Suprapubic skin (tissue), 4 donors: ENCODE measurements around the gene TSR1. TPM values are rescaled to one million over a fixed set of nuclear protein-coding genes. Genes with fewer than 3 reads are reported as not detected.

Experiments
- DNase-seq, 2 donors: peaks; one replicate each; pipeline ENCODE4 v3.0.0-alpha.2; 2019; ENCODE audit warnings: low spot score in 2 of 2
- H3K27ac ChIP-seq: fragments of 200-600 bp; sonication (generic); one replicate; pipeline ENCODE4 v1.5.1; 2019
- H3K27me3 ChIP-seq: fragments of 200-600 bp; sonication (generic); one replicate; pipeline ENCODE4 v1.5.1; 2019
- H3K36me3 ChIP-seq: fragments of 200-600 bp; sonication (generic); one replicate; pipeline ENCODE4 v1.5.1; 2019
- H3K4me1 ChIP-seq: fragments of 200-600 bp; sonication (generic); one replicate; pipeline ENCODE4 v1.5.1; 2019
- H3K4me3 ChIP-seq: fragments of 200-600 bp; sonication (generic); one replicate; pipeline ENCODE4 v1.5.1; 2019; ENCODE audit warnings: mild to moderate bottlenecking
- H3K9me3 ChIP-seq: fragments of 200-600 bp; sonication (generic); one replicate; pipeline ENCODE4 v1.5.1; 2019
- CTCF ChIP-seq, 2 donors: fragments of 200-600 bp in 1 of 2; fragments of 450-650 bp in 1 of 2; sonication (generic) in 1 of 2; IDR thresholded peaks; one replicate each; pipeline ENCODE4 v1.5.1; 2016 to 2019; ENCODE audit warnings: antibody characterized with exemption in 2 of 2, mild to moderate bottlenecking in 1 of 2, moderate library complexity in 1 of 2
- EP300 ChIP-seq: sonication (generic); formaldehyde crosslinking; IDR thresholded peaks from one replicate; pipeline ENCODE4 v1.6.1; 2017; ENCODE audit warnings: antibody characterized with exemption
- POLR2A ChIP-seq, 2 donors: fragments of 450-650 bp; IDR thresholded peaks; one replicate each; pipeline ENCODE4 v1.6.1; 2017; ENCODE audit warnings: antibody characterized with exemption in 2 of 2, mild to moderate bottlenecking in 2 of 2, moderate library complexity in 2 of 2
- POLR2AphosphoS5 ChIP-seq, 3 donors: sonication (generic); formaldehyde crosslinking; IDR thresholded peaks; one replicate each; pipeline ENCODE4 v1.6.1; 2017; ENCODE audit warnings: antibody characterized with exemption in 3 of 3
- WGBS: methylation state at CpG from one replicate; pipeline ENCODE4 v1.1.5; 2018; 5-methylcytosine and 5-hydroxymethylcytosine counted together
- total RNA-seq, 4 donors: library from RNA; depleted of rRNA; stranded (reverse); fragments of >200 nt; gene quantifications; one replicate each; pipeline ENCODE4 v1.1.0, GENCODE V29; 2016

TSR1 gene
- total RNA-seq, 4 donors from 2014 or later: 44.3 to 68.6 (median 59.3) TPM

GRCh38 chr17:2363318-2363717 is 27.1 kb upstream of the TSR1 start:
- H3K27ac ChIP-seq: no peak overlapping the region
- 96% methylated on average over 8 of the region's 21 CpGs for WGBS
- DNase-seq: no peak
- H3K36me3 ChIP-seq: peaks cover 28% of the 10 kb centered on the region
- H3K4me3 ChIP-seq: no peak overlapping the region
- TF ChIP-seq POLR2AphosphoS5 (IDR thresholded peaks at IDR 0.05) (no peak), POLR2A (IDR thresholded peaks at IDR 0.05) (no peak), EP300 (no peak), CTCF (IDR thresholded peaks at IDR 0.05) (no peak)
- no peaks in the 10 kb centered on the region for H3K9me3 ChIP-seq
- peaks cover 15% of the 10 kb centered on the region for H3K4me1 ChIP-seq
- H3K27me3 ChIP-seq: no peaks in the 10 kb centered on the region

GRCh38 chr17:2362881-2363280 is 26.6 kb upstream of the TSR1 start:
- Histone ChIP-seq H3K27me3 (no peaks in the 10 kb centered on the region), H3K4me3 (no peak overlapping the region), H3K4me1 (peaks cover 13% of the 10 kb centered on the region), H3K36me3 (peaks cover 28% of the 10 kb centered on the region), H3K27ac (no peak overlapping the region), H3K9me3 (no peaks in the 10 kb centered on the region)
- no peak for DNase-seq
- 96% methylated on average over 5 of the region's 14 CpGs for WGBS
- TF ChIP-seq EP300 (no peak), POLR2A (IDR thresholded peaks at IDR 0.05) (no peak), CTCF (IDR thresholded peaks at IDR 0.05) (no peak), POLR2AphosphoS5 (IDR thresholded peaks at IDR 0.05) (no peak)

- TF ChIP-seq CTCF (IDR thresholded peaks at IDR 0.05) (no peak), POLR2A (IDR thresholded peaks at IDR 0.05) (no peak), EP300 (no peak), POLR2AphosphoS5 (IDR thresholded peaks at IDR 0.05) (no peak)
- H3K27me3 ChIP-seq: no peaks in the 10 kb centered on the region
- no peak for DNase-seq
- H3K9me3 ChIP-seq: no peaks in the 10 kb centered on the region
- no peak overlapping the region for H3K4me3 ChIP-seq
- no peak overlapping the region for H3K27ac ChIP-seq
- WGBS: 94% methylated on average over 18 of the region's 19 CpGs
- H3K4me1 ChIP-seq: peaks cover 13% of the 10 kb centered on the region
- H3K36me3 ChIP-seq: peaks cover 28% of the 10 kb centered on the region
Observed at GRCh38 chr17:2362416-2362815, 26.2 kb upstream of the TSR1 start.

DNA sequence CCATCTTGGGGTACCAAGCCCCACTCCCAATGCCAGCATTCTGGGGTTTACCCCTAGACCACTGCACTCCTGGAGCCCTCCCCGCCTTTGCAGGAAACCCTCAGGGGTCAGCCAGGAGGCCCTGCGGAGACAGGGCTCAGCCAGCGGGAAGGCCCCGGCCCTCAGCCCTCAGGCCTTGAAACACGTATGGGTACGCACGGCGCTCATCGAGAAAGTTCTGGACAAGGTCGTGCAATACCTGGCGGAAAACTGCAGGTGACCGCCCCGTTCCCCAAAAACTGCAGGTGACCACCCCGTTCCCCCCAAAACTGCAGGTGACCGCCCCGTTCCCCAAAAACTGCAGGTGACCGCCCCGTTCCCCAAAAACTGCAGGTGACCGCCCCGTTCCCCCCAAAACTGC is 25.8 kb upstream of the TSR1 start:
- H3K27me3 ChIP-seq: no peaks in the 10 kb centered on the region
- H3K9me3 ChIP-seq: no peaks in the 10 kb centered on the region
- 98% methylated on average over 20 of the region's 20 CpGs for WGBS
- peaks cover 25% of the 10 kb centered on the region for H3K36me3 ChIP-seq
- no peak overlapping the region for H3K27ac ChIP-seq
- TF ChIP-seq POLR2A (IDR thresholded peaks at IDR 0.05) (no peak), POLR2AphosphoS5 (IDR thresholded peaks at IDR 0.05) (no peak), CTCF (IDR thresholded peaks at IDR 0.05) (no peak), EP300 (no peak)
- no peak overlapping the region for H3K4me3 ChIP-seq
- no peak for DNase-seq
- peaks cover 13% of the 10 kb centered on the region for H3K4me1 ChIP-seq

- Histone ChIP-seq H3K36me3 (peaks cover 19% of the 10 kb centered on the region), H3K9me3 (no peaks in the 10 kb centered on the region), H3K4me1 (peaks cover 13% of the 10 kb centered on the region), H3K27ac (no peak overlapping the region), H3K27me3 (no peaks in the 10 kb centered on the region), H3K4me3 (no peak overlapping the region)
- no peak for DNase-seq
- 70% methylated on average over 18 of the region's 21 CpGs for WGBS
- TF ChIP-seq CTCF (IDR thresholded peaks at IDR 0.05) (no peak), POLR2A (IDR thresholded peaks at IDR 0.05) (no peak), POLR2AphosphoS5 (IDR thresholded peaks at IDR 0.05) (no peak), EP300 (no peak)
Observed at GRCh38 chr17:2361010-2361760, 24.9 kb upstream of the TSR1 start.
